PC-9 (cell line): Measurements from ENCODE around the gene CPSF4L. TPM values are rescaled to one million over a fixed set of nuclear protein-coding genes. Genes with fewer than 3 reads are reported as not detected.

Source experiments
- BruUV-seq: library from RNA; stranded (reverse); fragments of 400-500 nt; replicated peaks from 2 replicates; lab custom pipeline; 2021; lab: Mats Ljungman, UMichigan
- CTCF ChIA-PET: fragments of 300-600 bp; sonication (Branson Sonifier 250); formaldehyde crosslinking; loops from one replicate; lab custom pipeline; 2022; ENCODE audit warnings: antibody characterized with exemption; lab: Charles Lee
- POLR2A ChIA-PET: fragments of 300-600 bp; sonication (Branson Sonifier 250); formaldehyde crosslinking; loops from one replicate; lab custom pipeline; 2022; ENCODE audit warnings: antibody characterized with exemption; ENCODE audit not compliant: unreplicated experiment; lab: Charles Lee
- DNase-seq, 2 experiments: peaks; one replicate each; pipeline versions ENCODE4 v3.0.0 to v3.0.0-alpha.2; 2015 to 2022; ENCODE audit warnings: mixed read lengths in 1 of 2
- H2AFZ ChIP-seq: fragments of 200-600 bp; sonication (generic); 2 replicates; pipeline ENCODE4 v1.8.1; 2017; ENCODE audit warnings: antibody characterized with exemption
- H3F3A ChIP-seq: fragments of 200-600 bp; sonication (generic); 2 replicates; pipeline ENCODE4 v1.8.1; 2017; ENCODE audit warnings: antibody characterized with exemption, mild to moderate bottlenecking, low read depth; ENCODE audit not compliant: insufficient read depth
- H3K27ac ChIP-seq: fragments of 200-600 bp; sonication (generic); 2 replicates; pipeline ENCODE4 v1.6.1; 2016; ENCODE audit warnings: mixed run types
- H3K27me3 ChIP-seq: fragments of 200-600 bp; sonication (generic); 2 replicates; pipeline ENCODE4 v1.6.1; 2016; ENCODE audit warnings: low read depth, mixed run types; ENCODE audit not compliant: insufficient read depth
- H3K36me3 ChIP-seq: fragments of 200-600 bp; sonication (generic); 2 replicates; pipeline ENCODE4 v1.6.1; 2016; ENCODE audit warnings: low read depth, mixed run types
- H3K4me1 ChIP-seq: fragments of 200-600 bp; sonication (generic); replicated peaks from 2 replicates; pipeline ENCODE4 v1.6.1; 2016; ENCODE audit warnings: mixed run types; ENCODE audit not compliant: insufficient read depth
- H3K4me2 ChIP-seq: fragments of 200-600 bp; sonication (generic); 2 replicates; pipeline ENCODE4 v1.6.1; 2017; ENCODE audit warnings: mixed run types
- H3K4me3 ChIP-seq: fragments of 200-600 bp; sonication (generic); 2 replicates; pipeline ENCODE4 v1.6.1; 2016; ENCODE audit warnings: mixed run types
- H3K79me2 ChIP-seq: fragments of 200-600 bp; sonication (generic); 2 replicates; pipeline ENCODE4 v1.6.1; 2017; ENCODE audit warnings: low read depth, mixed run types
- H3K9me2 ChIP-seq: fragments of 200-600 bp; sonication (generic); 2 replicates; pipeline ENCODE4 v1.8.1; 2017; ENCODE audit warnings: mild to moderate bottlenecking; ENCODE audit not compliant: insufficient read depth
- H3K9me3 ChIP-seq: fragments of 200-600 bp; sonication (generic); 2 replicates; pipeline ENCODE4 v1.8.1; 2016; ENCODE audit warnings: low read depth; ENCODE audit not compliant: insufficient read depth
- H4K20me1 ChIP-seq: fragments of 200-600 bp; sonication (generic); 2 replicates; pipeline ENCODE4 v1.8.1; 2017; ENCODE audit not compliant: insufficient read depth
- EZH2 ChIP-seq: fragments of 200-600 bp; sonication (generic); IDR thresholded peaks from 2 replicates; pipeline ENCODE4 v1.8.0; 2017; ENCODE audit warnings: antibody characterized with exemption, low read depth
- intact Hi-C: fragments of 100-400 bp; cut with micrococcal nuclease; formaldehyde crosslinking; loops from one replicate; pipeline ENCODE4 v1.10.0; 2022; ENCODE audit not compliant: unreplicated experiment
- total RNA-seq: library from RNA; stranded (reverse); gene quantifications from 2 replicates; pipeline ENCODE4 v1.2.3, GENCODE V29; 2021
- TF ChIP-seq, protein P1 (sequence below): fragments of 200-600 bp; sonication (generic); conservative IDR thresholded peaks from 2 replicates; pipeline ENCODE4 v1.6.1; 2017; ENCODE audit warnings: mixed run types, antibody characterized with exemption, mild to moderate bottlenecking, moderate library complexity

Gene CPSF4L
- total RNA-seq, 1 experiment from 2014 or later, result 0.52 TPM

- H4K20me1 ChIP-seq, result peaks cover 48% of the 10 kb centered on the region
- intact Hi-C loops, result no loop called here
- BruUV-seq, result no TSS peak
Observed at GRCh38 chr17:73285603-73285908, 23.9 kb upstream of the CPSF4L start.

DNA sequence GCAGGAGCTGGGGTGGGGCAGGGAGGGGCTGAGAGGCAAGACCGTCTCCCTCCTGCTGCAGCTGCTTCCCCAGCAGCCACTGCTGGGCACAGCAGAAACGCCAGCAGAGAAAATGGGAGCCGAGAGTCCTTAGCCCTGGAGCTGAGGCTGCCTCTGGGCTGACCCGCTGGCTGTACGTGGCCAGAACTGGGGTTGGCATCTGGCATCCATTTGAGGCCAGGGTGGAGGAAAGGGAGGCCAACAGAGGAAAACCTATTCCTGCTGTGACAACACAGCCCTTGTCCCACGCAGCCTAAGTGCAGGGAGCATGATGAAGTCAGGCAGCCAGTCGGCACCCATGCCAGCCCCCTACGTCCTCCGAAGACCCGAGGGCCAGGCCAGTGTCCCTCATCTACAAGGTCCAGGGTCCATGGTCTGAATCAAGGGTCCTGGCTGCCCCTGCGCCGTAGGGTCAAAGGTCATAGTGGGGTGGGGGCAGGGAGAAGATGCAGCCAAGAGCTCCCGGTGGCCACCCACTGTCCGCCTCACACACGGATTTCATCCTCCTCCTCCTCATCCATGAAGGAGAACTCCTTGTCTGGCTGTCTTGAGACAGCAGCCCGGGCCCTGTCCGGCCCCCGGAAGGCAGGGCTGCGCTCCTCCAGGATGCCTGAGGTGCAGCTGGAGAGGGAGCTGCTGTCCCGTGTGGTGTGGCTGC, 23.4 kb upstream of the CPSF4L start:
- Histone ChIP-seq H3K4me3 (no peak overlapping the region), H3K27ac (no peak overlapping the region), H3K79me2 (peaks cover 70% of the 10 kb centered on the region), H3K9me2 (no peaks in the 10 kb centered on the region), H3K4me2 (no peak overlapping the region), H3K4me1 (peaks cover 34% of the 10 kb centered on the region), H3K27me3 (no peaks in the 10 kb centered on the region), H3K36me3 (peaks cover 25% of the 10 kb centered on the region; the same call in 1 of the 2 replicates), H3K9me3 (no peaks in the 10 kb centered on the region), H2AFZ (no peak overlapping the region), H4K20me1 (peaks cover 48% of the 10 kb centered on the region), H3F3A (peaks cover 31% of the 10 kb centered on the region; the same call in 1 of the 2 replicates)
- CTCF ChIA-PET, result interaction anchor here (0.6 kb wide), 1 partner anchor 9 kb away, joined by 12 read pairs; no protein-coding TSS in a partner anchor
- no peak for TF ChIP-seq EZH2
- TF ChIP-seq, protein P1, sequence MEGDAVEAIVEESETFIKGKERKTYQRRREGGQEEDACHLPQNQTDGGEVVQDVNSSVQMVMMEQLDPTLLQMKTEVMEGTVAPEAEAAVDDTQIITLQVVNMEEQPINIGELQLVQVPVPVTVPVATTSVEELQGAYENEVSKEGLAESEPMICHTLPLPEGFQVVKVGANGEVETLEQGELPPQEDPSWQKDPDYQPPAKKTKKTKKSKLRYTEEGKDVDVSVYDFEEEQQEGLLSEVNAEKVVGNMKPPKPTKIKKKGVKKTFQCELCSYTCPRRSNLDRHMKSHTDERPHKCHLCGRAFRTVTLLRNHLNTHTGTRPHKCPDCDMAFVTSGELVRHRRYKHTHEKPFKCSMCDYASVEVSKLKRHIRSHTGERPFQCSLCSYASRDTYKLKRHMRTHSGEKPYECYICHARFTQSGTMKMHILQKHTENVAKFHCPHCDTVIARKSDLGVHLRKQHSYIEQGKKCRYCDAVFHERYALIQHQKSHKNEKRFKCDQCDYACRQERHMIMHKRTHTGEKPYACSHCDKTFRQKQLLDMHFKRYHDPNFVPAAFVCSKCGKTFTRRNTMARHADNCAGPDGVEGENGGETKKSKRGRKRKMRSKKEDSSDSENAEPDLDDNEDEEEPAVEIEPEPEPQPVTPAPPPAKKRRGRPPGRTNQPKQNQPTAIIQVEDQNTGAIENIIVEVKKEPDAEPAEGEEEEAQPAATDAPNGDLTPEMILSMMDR, result no peak
- BruUV-seq, result no TSS peak
- no peak for DNase-seq
- POLR2A ChIA-PET, result interaction anchor here (0.6 kb wide), 1 partner anchor 35 kb away, joined by 4 read pairs; no protein-coding TSS in a partner anchor
- intact Hi-C loops, result no loop called here

More at GRCh38 chr17:73285603-73285908, 23.9 kb upstream of the CPSF4L start:
- ChIA-PET CTCF (no interaction called here), POLR2A (no interaction called here)
- H3F3A ChIP-seq, result peaks cover 32% of the 10 kb centered on the region
- no peak overlapping the region for H3K4me2 ChIP-seq
- TF ChIP-seq EZH2, result no peak
- TF ChIP-seq, protein P1, result no peak
- no peak for DNase-seq
- no peak overlapping the region for H3K27ac ChIP-seq
- H3K27me3 ChIP-seq, result no peaks in the 10 kb centered on the region
- H3K4me3 ChIP-seq, result no peak overlapping the region
- H3K9me3 ChIP-seq, result no peaks in the 10 kb centered on the region
- H3K79me2 ChIP-seq, result peaks cover 75% of the 10 kb centered on the region
- peaks cover 25% of the 10 kb centered on the region; the same call in 1 of the 2 replicates for H3K36me3 ChIP-seq
- H3K4me1 ChIP-seq, result peaks cover 39% of the 10 kb centered on the region
- no peak overlapping the region for H2AFZ ChIP-seq
- H3K9me2 ChIP-seq, result no peaks in the 10 kb centered on the region

DNA sequence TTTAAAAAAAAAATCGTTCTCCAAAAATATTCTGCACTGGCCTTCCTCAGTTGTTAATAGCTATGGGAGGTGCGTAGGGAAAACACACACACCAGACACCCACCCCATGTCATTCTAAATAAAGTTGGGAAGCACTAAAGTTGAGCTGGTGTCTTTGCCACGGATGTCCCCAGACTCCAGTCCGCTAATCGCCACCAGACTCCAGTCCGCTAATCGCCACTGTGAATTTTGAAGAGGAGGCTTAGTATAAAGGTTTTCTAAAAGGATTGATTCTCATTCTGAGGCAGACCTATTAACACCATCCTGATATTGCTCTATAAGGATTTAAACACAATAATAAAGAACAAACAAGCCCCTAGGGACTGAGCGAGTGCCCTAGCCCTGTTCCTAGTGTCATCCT, 22.7 kb upstream of the CPSF4L start:
- H3K9me2 ChIP-seq, result no peaks in the 10 kb centered on the region
- H4K20me1 ChIP-seq, result peaks cover 48% of the 10 kb centered on the region
- ChIA-PET CTCF (no interaction called here), POLR2A (interaction anchor here (0.6 kb wide), 1 partner anchor 35 kb away, joined by 4 read pairs; no protein-coding TSS in a partner anchor)
- no TSS peak for BruUV-seq
- intact Hi-C loops, result no loop called here
- H3K4me2 ChIP-seq, result no peak overlapping the region
- H3F3A ChIP-seq, result peaks cover 35% of the 10 kb centered on the region; the same call in 1 of the 2 replicates
- H3K36me3 ChIP-seq, result peaks cover 25% of the 10 kb centered on the region; the same call in 1 of the 2 replicates
- no peak for TF ChIP-seq EZH2
- TF ChIP-seq, protein P1, result no peak
- no peaks in the 10 kb centered on the region for H3K9me3 ChIP-seq
- H3K4me1 ChIP-seq, result peaks cover 27% of the 10 kb centered on the region
- peaks cover 63% of the 10 kb centered on the region for H3K79me2 ChIP-seq
- H2AFZ ChIP-seq, result no peak overlapping the region
- H3K4me3 ChIP-seq, result no peak overlapping the region
- no peak overlapping the region for H3K27ac ChIP-seq
- no peaks in the 10 kb centered on the region for H3K27me3 ChIP-seq
- DNase-seq, result no peak
